Measurements from ENCODE around the gene SIRT2.

GRCh38 chr19:38837656-38838121 lies 61.7 kb downstream of the SIRT2 start:
- TF ChIP-seq, protein P1, sequence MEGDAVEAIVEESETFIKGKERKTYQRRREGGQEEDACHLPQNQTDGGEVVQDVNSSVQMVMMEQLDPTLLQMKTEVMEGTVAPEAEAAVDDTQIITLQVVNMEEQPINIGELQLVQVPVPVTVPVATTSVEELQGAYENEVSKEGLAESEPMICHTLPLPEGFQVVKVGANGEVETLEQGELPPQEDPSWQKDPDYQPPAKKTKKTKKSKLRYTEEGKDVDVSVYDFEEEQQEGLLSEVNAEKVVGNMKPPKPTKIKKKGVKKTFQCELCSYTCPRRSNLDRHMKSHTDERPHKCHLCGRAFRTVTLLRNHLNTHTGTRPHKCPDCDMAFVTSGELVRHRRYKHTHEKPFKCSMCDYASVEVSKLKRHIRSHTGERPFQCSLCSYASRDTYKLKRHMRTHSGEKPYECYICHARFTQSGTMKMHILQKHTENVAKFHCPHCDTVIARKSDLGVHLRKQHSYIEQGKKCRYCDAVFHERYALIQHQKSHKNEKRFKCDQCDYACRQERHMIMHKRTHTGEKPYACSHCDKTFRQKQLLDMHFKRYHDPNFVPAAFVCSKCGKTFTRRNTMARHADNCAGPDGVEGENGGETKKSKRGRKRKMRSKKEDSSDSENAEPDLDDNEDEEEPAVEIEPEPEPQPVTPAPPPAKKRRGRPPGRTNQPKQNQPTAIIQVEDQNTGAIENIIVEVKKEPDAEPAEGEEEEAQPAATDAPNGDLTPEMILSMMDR (IDR thresholded peaks at IDR 0.05; ENCODE audit: poor library complexity, severe bottlenecking): no peak
- TF ChIP-seq POLR2AphosphoS5 (IDR thresholded peaks at IDR 0.05) (no peak), SMC3 (conservative IDR thresholded peaks at IDR 0.05; ENCODE audit: poor library complexity) (no peak), REST (IDR thresholded peaks at IDR 0.05; ENCODE audit: borderline replicate concordance) (no peak), RAD21 (conservative IDR thresholded peaks at IDR 0.05) (no peak), TAF1 (IDR thresholded peaks at IDR 0.05; ENCODE audit: low read depth) (no peak), EP300 (conservative IDR thresholded peaks at IDR 0.05; ENCODE audit: poor library complexity, severe bottlenecking) (no peak), EZH2 (IDR thresholded peaks at IDR 0.05; ENCODE audit: borderline replicate concordance, insufficient read depth, low read length, poor library complexity, severe bottlenecking) (no peak)
